ENCODE measurements around the gene RNF13.

The RNF13 gene, protein sequence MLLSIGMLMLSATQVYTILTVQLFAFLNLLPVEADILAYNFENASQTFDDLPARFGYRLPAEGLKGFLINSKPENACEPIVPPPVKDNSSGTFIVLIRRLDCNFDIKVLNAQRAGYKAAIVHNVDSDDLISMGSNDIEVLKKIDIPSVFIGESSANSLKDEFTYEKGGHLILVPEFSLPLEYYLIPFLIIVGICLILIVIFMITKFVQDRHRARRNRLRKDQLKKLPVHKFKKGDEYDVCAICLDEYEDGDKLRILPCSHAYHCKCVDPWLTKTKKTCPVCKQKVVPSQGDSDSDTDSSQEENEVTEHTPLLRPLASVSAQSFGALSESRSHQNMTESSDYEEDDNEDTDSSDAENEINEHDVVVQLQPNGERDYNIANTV

DNA sequence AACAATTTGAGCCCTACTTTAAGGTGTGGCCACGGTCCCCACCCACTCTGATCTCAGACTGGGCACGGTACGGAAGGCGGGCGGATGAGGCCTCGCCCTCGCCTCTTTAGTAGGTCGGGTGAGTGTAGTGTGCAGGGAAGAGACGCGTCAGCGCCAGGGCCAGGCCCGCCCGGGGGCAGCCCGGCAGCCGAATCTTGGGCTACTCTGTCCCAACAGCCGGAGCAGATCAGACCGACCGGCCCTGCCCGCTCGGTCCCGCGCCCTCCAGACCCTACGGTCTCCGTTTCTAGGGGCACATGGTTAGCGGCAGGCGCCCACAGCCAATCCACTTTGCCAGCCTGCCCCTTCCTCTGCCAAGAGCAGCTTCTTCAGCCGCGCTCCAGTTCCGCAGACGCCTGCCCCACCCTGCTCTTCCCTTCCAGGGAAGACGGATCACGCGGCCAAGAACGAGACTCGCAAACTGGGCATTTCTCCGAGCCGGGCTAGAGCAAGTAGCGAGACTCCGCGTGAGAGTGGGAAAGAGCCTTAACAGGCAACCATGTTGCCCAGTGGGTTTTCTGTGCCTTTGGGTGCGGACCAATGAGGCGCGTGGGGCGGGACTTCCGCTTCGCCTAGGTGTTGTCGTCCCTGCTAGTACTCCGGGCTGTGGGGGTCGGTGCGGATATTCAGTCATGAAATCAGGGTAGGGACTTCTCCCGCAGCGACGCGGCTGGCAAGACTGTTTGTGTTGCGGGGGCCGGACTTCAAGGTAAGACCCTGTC is at the start of gene RNF13:
TSS of gene RNF13 (plus strand) at position 610 of the 761 bp plus-strand sequence. CDS start 32,812 bp downstream, outside the sequence.
- DNase-seq (ENCODE audit: low spot score): peak; percentile 94

DNA sequence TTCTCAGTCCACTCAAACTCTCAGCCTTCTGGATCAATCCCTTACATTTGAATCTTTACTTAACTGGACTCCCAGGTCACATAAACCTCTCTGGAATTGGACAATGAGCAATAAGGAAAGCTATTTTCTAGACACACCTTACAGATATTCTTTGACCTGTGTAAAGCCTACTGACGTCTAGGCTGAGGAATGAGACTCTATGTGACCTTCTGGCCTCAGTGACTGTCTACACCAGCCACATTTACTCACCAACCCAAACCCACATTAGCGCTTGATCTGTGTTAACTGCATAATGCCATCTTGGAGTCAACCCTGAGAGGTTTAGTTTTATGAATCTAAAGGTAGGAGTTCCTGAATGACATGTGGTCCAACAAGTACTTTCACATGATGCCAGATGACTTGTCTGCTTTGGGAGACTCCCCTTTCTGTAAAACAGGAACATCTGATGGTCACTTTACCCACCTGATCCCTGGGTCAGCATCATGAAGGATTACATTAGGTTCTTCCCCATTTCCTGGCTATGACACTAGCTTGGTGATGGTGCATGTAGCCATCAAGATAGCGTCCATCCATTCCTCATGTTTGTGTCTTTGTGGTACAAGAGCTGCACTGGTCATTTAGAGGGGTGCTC is 49.3 kb upstream of the RNF13 start:
- DNase-seq (ENCODE audit: low spot score): peak; percentile 61

DNA sequence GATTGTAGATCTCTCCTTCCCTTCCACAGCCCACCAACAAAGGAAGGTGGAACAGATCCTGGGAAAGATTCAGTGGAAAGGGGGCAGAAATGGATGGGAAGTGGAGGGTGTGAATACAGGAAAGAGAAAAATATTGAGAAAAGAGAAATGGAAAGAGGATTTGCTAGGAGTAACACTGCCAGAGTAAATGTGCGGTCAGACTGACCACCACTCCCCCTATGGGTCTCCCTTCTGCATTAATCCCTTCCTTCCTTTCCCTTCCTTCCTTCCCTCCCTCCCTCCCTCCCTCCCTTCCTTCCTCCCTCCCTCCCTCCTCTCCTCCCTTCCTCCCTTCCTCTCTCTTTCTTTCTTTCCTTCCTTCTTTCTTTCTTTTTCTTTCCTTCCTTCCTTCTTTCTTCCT is 48.7 kb upstream of the RNF13 start:
- DNase-seq (ENCODE audit: low spot score): no peak

DNA sequence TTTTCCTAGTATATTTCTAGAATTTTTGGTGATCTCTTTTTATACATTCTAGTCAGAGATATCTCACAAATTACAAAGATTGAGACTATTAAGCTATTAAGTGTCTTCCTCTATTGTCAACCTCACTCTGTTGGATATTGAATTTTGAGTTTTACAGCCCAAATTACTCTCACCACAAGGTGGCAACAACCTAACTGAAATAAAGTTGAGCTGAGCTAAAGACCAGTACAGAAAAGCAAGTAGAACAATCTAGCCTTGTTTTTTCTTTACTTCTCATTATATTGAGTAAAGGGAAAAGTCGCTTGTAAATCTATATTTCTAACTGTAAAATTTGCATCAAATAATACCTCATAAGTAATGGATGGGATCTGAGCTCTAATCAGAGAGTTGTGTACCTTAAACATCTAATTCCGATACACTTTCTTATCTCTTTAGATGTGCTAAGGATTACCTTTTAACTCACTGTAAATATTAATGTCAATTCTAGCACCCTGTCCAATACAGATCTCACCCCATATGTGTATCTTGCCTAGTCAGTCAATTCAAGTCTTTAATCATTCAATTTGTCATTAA is 47.2 kb upstream of the RNF13 start:
- DNase-seq (ENCODE audit: low spot score): peak; percentile 36

DNA sequence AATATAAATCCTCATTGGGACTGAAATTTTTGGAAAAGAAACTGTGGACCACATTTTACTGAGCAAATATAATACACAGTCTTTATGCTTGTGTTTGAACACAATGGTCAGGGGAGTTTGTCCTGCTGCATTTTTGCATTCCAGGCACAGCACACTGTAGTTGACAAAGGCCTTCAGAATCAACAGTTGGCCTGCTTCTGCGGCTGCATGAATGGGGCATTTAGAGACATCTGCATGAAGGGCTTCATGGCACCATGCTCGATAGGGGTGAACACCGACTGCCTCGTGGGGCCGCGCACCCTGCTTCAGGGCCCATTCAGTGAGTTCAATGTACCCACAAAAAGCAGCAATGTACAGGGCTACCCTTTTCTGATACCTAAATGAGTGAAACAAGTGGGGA is 45.3 kb upstream of the RNF13 start:
- DNase-seq (ENCODE audit: low spot score): no peak

DNA sequence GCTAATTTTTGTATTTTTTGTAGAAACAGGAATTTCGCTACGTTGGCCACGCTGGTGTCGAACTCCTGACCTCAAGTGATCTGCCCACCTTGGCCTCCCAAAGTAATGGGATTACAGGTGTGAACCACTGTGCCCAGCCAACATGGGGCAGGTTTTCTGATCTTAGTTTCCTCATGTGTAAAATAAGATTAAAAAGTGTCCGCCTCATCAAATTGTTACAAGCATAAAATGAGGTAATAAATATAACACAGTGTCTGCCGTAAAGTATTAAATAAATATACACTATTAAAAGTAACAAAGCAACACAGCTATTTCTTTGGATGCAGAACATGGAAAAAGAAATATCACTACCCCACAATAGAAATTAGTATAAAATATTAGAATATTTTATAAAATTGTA is 44.3 kb upstream of the RNF13 start:
- DNase-seq (ENCODE audit: low spot score): no peak

DNA sequence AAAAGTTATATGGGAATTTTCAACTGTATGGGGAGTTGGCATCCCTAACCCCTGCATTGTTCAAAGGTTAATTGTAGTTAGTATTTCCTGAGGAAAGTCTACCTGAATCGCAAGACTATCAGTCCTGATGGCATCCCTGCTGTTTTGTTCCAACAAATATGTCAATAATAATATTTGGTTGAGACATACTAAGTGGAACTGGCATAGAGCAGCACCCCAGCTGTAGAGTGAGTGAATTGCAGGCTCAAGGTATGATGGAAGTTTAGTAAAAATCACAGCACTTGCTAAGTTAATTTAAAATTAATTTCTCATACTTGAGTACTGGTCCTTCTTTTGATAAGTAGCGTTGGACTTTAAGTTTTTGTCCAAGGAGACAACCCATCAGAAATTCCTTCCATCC is 42.8 kb upstream of the RNF13 start:
- DNase-seq (ENCODE audit: low spot score): no peak

DNA sequence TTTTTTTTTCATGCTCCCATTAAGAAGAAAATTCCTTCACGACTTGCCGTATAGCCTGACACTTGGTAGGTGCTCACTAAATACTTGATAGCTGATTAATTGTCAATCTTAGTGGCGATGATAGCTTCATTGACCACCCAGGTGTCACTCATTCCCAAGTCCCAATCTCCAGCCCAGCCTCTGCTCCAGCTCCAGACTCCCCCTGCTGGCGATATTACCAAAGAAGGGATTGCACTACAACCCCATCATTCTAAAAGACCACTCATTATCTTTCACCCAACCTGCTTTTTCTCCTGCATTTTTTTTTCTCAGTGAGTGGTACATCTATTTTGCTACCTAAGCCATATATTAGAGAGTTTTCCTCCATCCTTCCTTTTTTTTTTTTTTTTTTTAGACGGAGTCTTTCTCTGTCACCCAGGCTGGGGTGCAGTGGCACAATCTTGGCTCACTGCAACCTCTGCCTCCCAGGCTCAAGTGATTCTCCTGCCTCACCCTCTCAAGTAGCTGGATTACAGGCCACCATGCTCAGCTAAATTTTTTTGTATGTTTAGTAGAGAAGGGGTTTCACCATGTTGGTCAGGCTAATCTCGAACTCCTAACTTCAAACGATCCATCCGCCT is 41.3 kb upstream of the RNF13 start:
- DNase-seq (ENCODE audit: low spot score): peak; percentile 43

DNA sequence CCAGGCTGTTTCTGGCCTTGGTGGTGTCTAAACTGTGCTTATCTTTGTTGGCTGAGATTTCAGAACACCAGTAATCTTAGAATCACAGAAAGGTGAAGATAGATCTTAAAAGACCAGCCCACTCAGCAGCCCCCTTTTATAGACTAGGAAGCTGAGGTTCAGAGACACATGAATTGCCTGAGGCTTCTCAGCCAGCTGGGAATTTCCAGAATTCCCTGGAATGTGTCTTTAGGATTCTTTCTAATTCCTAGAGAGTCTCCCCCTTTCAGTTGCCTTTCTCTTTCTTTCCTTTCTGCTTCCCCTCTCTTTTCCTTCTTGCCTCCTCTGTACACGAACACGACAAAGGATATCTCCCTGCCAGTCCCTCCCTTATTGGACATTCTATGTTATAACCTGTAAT is 40.2 kb upstream of the RNF13 start:
- DNase-seq (ENCODE audit: low spot score): peak; percentile 9

DNA sequence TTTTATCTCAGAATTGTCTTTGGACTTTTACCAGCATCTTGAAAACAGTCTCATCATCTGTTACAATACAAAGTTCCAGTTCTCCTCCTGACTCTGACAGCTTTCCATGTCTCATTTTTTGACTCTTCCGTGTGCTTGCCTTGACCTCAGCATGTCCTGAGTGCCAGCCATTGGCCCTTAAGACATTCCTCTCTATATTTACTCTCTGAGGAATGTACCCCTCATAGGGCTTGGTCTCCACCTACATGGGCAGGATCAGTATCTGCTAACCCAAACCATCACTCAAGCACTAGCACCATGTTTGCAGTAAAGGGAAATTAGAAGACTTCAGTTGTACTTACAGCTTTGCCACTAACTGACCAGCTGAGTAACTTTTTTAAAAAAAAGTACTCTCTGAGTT is 36.8 kb upstream of the RNF13 start:
- no peak for DNase-seq (ENCODE audit: low spot score)

DNA sequence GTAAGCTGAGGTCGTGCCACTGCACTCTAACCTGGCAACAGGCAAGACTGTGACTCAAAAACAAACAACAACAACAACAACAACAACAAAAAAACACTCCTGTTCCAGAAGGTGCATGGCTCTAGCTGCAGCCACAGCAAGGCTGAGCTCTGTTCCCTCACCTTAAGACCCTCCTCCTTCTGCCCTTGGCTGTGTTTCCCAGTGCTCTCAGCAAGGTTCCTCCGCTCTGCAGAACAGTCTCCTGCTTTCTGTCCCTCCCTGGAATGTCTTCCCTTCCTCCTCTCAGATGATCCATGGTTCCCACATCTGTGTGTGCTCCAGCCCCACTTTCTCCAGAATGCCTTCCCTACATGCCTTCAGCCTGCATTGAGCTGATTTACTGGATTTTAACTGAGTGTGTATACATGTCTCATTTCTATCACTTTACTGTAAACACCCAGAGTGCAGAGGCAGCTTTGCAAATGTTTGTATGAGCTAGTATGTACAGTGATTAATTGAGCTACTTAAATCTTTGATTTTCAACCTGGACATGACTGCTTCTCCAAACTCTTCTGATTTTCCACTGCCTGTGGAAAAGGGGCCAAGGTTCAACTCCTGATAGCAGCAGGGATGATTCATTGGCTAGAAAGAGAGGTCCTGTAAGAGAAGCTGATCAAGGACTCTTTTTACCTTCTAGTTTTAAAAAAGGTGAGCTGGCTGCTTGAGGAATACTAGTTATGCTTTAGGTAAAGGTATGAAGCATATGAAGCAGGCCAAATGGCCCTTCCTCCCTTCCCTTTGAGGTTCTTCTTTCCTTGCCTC is 35.4 kb upstream of the RNF13 start:
- DNase-seq (ENCODE audit: low spot score): no peak

DNA sequence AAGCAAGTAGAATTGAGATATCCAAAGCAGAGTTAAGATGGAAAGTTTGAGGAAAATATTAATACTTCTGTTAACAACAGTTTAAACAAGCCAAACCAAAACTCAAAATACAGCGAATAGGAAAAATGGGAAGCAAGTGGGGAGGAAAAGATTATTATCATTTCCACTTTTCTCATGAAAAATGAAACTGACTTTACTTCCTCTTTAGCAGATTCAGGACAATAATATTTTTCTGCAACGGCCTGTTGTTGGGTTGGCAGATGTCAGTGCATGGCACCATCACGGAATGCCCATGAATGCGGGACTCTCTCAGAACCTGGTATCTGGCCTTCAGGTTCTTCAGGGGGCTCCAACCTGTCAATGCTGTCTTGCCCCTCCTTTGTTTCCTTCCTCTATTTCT is 31.8 kb upstream of the RNF13 start:
- DNase-seq (ENCODE audit: low spot score): no peak

DNA sequence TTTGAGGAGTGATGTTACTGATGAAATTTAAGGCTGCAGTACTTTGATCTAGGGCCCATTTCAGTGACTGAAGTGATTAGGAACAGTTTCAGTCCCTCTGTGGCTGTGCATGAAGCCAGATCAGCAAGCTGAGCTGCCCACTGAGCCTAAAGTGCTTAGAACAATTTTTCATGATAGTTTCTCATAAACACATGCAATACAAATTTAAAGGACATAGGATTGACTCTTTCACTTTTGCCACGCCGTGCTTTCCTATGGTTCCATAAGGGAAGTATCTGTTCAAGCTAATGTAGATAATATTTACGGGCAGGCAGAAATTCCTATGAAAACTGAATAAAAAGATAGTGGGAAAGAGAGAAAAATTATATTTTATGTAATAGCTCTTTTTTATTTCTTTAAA is 31.3 kb upstream of the RNF13 start:
- DNase-seq (ENCODE audit: low spot score): no peak

DNA sequence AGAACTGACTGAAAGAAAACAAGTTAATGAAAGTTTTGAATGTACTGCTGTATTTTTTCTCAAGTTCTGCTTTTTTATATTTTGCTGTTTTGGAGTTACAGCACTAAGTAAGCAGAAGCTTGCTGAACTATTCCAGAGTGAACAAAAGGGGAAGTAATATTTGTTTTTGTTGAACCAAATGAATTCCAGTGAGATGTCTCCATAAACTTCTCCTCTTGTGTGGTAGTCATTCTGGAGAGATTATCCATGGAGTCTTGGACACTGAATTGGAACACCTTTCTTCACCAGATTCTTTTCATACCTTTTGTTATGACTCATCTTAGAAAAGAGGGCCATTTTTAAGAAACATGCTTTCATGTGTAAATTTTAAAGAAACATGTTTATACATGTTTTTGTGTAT is 29.4 kb upstream of the RNF13 start:
- DNase-seq (ENCODE audit: low spot score): peak; percentile 90

DNA sequence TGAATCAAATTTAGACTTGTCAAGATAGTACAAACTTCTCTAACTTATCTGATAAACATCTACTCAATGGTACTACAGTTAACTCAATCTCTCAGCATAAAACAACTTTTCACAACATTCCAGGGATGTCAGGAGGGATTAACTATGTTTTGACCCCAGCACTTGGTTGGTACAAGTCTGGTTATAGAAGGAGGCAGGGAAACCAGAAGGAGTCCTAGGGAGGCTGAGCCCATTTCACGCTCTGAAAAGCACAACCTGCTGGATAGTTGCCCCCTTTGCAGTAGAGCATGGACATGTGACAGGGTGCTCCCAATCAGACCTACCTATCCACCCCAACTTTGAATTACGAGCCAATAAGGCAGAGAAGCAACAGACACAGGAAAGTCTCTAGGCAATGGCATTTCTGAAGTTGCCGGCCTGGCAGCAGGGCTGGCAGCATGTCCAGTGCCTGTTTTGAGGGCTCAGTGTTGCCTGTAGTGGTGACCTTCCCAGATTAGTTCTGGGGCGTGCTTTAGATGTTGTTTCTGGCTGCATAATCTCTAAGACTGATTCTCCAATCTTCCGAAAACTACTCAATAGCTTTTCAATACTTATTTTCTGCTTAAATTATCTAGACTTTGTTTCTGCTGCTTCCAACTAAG is 28.8 kb upstream of the RNF13 start:
- no peak for DNase-seq (ENCODE audit: low spot score)

DNA sequence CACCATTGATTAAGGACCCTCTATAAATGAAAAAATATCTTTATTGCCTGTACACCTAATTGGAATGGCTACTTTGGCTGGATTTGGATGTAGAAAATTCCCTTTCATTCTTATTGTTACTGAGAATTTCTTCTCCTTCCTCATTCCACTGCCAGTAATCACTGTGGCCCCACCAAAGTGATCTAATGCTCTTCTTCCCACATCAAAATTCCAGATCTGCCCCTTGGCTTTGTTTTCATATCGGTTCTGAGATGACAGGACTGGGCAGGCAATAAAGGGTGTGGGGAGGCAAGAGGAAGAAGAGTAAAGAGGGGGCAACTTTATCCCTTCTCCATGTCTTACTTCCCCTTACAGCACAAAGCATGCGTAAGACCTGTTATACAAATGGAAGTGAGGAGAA is 22.7 kb upstream of the RNF13 start:
- DNase-seq (ENCODE audit: low spot score): peak; percentile 85

DNA sequence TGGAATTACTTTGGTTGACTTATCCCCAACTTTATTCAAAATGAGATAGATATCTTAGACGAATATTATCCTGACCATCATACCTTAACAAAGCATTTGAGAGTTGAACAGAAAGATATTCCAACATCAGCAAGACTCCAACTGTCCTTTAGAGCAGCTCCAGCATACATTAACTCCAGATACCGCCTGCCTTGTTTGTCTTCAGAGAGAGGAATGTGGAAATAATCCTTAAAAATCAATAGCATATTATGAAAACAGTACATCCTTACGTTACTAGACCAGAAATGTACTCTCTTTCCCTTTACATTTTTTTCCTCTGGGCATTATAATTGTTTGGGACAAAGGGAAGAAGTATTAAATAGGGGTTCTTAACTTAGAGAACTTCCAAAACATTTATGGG is 22.3 kb upstream of the RNF13 start:
- DNase-seq (ENCODE audit: low spot score): no peak

DNA sequence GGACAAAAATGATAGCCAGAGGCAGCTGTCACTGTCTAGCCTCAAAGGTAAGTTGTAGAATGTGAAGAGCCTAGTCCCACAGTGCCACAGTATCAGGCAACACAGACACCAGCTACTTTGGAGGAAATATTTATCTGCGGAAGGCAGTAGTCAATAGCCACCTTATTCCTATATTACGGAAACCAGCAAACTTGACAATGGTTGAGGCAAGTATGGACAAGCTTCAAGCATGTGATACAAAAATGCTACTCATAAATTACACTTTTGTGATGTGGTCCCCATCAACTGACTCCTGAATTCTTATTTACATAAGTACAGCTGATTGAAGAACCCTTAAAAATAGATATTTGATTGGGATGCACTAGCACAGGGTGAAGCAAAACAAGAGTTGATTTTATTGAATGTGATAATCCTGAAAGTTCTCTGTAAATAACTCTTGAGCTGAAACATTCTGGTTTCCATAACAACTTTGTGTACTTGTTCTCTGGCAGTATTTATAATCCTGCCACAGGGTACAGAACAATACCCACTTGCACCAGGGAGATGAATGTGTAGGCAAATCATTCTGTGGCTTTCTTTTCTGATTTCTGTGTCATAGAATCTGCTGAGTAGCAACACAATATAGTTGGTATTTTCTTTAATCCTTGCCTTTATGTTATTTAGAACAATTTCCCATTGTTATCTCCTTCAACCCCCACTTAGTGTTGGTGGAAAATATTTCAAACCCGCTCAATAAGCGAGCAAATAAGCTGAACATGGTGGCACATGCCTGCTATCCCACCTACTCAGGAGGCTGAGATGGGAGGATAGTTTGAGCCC is 20.4 kb upstream of the RNF13 start, which contains the start of gene ANKUB1:
TSS of gene ANKUB1 (minus strand) at position 103 of the 819 bp plus-strand sequence. CDS start 188 bp downstream, outside the sequence.
- DNase-seq (ENCODE audit: low spot score): no peak

DNA sequence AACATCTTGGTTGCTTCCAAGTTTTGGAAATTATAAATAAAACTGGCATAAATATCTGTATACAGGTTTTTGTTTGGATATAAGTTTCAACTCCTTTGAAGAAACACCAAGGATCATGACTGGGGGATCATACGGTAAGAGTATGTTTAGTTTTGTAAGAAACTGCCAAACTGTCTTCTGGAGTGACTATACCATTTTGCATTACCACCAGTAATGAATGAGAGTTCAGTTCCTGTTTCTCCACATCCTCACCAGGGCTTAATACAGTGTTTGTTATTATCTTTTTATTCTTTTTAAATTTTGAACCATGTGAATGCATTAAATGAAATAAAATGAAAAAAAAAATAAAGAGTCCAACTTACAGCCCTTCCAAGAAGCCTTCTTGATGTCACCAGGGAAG is 17.0 kb upstream of the RNF13 start:
- DNase-seq (ENCODE audit: low spot score): no peak

DNA sequence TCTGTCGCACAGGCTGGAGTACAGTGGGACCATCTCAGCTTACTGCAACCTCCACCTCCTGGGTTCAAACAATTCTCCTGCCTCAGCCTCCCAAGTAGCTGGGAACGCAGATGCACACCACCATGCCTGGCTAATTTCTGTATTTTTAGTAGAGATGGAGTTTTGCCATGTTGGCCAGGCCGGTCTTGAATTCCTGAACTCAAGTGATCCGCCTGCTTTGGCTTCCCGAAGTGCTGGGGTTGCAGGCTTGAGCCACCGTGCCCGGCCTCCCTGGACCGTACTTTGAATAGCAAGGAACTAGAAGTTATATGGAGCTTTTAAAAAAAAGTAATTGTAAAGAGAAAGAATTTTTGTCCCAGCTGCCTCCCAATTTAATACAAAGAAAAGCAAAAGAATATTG is 12.3 kb upstream of the RNF13 start:
- no peak for DNase-seq (ENCODE audit: low spot score)

Measured in kidney tubule cell (primary cell).